Gastrocnemius medialis (tissue), 4 donors: ENCODE data around the gene PTPRE.

Experiments used
- CTCF ChIP-seq, 5 experiments: fragments of 450-650 bp in 3 of 5; fragments of 200-600 bp in 2 of 5; sonication (generic) in 2 of 5; IDR thresholded peaks in 4 of 5; conservative IDR thresholded peaks in 1 of 5; 1 replicate in 4 of 5; 2 replicates in 1 of 5; pipeline ENCODE4 v1.5.1; 2016 to 2019; ENCODE audit warnings: antibody characterized with exemption in 5 of 5, mild to moderate bottlenecking in 3 of 5, moderate library complexity in 3 of 5
- POLR2A ChIP-seq, 2 donors: fragments of 450-650 bp; IDR thresholded peaks; one replicate each; pipeline ENCODE4 v1.6.1; 2017; ENCODE audit warnings: antibody characterized with exemption in 2 of 2, mild to moderate bottlenecking in 2 of 2, moderate library complexity in 2 of 2

- TF ChIP-seq CTCF (IDR thresholded peaks at IDR 0.05 in 4 of 5, conservative IDR thresholded peaks at IDR 0.05 in 1 of 5) (no peak), POLR2A (IDR thresholded peaks at IDR 0.05) (no peak)
Observed at GRCh38 chr10:127922675-127923366, 15.9 kb downstream of the PTPRE start.
